T-helper 2 cell (primary cell): ENCODE data around the gene YJU2.
"Not testable (repeated sequence)": the region's sequence is repeated elsewhere in the genome, so short reads cannot be mapped to it uniquely, and the experiment has no call there.

Experiments
- DNase-seq, 5 experiments: peaks; one replicate each; pipeline versions ENCODE4 v3.0.0 to v3.0.0-alpha.2; 2012 to 2022

Gene YJU2

DNA sequence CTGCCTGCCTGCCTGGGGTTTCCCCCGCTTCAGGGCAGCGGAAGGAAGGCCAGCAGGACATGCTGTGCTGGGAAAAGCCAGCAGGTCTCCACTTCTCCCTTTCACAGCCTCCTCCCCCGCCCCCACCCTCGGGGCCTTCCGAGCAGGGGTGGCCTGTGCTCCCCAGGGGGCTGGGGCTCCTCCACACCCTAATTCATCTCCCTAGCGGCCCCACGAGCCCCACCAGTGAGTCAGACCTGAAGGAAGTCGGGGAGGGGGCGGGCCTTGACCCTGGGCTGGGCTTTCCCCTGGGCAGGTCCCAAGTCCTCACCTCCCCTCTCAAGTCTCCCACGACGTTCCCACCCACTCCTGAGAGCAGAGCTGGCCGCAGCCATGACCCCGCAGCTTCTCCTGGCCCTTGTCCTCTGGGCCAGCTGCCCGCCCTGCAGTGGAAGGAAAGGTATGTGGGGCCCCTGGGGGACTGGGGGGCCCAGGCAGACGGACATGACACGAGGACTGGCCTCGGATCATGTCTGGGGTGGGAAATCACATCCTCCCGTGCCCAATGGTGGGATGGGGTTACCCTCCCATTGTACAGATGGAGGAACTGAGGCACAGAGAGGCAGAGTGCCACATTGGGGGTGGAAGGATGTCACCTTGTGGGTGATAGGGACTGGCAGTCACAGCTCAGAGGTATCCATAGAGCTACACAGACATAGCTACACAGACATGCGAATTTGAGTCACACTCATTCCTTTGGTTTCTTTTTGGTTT, 17.5 kb upstream of the YJU2 start, which contains the start of gene EBI3:
TSS of gene EBI3 (plus strand) at position 345 of the 753 bp plus-strand sequence. CDS start at position 373, 28 bp downstream.
- DNase-seq: peak in 2 of 5 experiments; percentile 31 to 55

DNA sequence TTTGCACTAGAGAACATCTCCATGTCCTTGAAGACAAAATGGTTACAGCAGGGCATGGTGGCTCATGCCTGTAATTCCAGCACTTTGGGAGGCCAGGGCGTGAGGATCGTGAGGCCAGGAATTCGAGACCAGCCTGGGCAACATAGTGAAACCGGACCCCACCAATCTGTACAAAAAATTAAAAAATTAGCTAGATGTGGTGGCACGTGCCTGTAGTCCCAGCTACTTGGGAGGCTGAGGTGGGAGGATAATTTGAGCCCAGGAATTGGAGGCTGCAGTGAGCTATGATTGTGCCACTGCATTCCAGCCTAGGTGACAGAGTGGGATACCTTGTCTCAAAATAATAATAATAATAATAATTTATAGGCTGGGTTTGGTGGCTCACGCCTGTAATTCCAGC, 16.6 kb upstream of the YJU2 start:
- not testable (repeated sequence) for DNase-seq

DNA sequence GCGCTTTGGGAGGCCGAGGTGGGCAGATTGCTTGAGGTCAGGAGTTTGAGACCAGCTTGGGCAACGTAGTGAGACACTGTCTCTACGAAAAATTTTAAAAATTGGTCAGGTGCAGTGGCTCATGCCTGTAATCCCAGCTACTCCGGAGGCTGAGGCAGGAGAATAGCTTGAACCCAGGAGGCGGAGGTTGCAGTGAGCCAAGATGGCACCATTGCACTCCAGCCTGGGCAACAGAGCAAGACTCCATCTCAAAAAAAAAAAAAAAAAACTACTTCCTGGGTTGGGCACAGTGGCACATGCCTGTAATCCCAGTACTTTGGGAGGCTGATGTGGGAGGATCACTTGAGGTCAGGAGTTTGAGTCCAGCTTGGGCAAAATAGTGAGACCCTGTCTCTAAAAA, 15.4 kb upstream of the YJU2 start:
- DNase-seq: not testable (repeated sequence)

DNA sequence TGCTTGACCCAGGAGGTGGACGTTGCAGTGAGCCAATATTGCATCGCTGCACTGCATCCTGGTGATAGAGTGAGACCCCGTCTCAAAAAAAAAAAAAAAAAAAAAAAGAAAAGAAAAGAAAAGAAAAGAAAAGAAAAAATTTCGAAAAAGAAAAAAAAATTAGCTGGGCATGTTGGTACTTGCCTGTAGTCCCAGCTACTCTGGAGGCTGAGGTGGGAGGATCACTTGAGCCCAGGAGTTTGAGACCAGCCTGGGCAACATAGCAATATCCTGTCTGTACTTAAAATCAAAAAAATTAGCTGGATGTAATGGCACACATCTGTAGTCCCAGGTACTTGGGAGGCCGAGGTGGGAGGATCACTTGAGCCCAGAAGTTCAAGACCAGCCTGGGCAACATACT, 14.7 kb upstream of the YJU2 start:
- DNase-seq: not testable (repeated sequence)

DNA sequence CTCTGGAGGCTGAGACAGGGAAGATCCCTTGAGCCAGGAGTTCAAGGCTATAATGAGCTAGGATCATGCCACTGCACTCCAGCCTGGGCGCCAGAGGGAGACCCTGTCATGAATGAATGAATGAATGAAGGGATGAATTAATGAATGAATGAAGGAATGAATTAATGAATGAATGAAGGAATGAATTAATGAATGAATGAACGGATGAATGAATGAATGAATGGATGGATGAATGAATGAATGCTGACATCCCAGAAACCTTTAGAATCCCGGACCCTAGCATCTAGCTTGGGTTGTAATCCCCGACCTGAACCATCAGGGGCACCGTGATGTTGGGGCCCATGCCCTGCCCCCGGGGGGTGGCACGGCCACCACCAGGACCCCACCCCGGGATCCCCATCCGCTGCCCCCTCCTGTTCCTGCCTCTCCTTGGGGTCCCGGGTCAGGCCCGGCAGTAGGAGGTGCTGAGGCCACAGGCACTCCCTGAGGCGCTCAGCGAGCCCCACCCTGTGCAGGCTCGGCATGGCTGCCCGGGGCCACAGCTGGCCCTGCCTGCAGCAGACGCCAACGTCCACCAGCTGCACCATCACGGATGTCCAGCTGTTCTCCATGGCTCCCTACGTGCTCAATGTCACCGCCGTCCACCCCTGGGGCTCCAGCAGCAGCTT, 14.1 kb upstream of the YJU2 start:
- DNase-seq: no peak

DNA sequence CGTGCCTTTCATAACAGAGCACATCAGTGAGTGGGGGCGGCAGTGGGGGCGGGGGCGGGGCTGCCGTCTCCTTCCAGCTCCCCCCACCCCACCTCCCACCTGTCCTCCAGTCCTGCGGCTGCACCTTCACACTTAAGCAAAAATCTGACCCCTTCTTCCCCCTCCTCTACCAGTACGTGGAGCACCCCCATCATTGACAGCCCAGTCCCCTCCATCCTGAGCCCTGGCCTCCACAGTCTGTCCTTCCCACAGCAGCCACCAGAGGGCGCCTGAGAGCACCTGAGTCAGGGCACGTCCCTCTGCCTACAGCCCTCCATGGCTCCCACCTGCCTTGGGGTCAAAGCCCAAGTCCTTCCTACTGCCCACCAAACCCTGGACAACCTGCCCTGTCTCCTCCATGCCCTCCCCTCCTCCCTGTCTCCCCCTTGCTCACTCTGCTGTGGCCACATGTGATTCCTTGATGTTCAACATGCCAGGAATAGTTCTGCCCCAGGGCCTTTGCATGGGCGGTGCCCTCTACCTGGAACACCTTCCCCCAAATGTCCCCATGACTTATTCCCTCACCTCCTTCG, 13.5 kb upstream of the YJU2 start:
- DNase-seq: peak in 4 of 5 experiments; percentile 47 to 62 (median 52)

DNA sequence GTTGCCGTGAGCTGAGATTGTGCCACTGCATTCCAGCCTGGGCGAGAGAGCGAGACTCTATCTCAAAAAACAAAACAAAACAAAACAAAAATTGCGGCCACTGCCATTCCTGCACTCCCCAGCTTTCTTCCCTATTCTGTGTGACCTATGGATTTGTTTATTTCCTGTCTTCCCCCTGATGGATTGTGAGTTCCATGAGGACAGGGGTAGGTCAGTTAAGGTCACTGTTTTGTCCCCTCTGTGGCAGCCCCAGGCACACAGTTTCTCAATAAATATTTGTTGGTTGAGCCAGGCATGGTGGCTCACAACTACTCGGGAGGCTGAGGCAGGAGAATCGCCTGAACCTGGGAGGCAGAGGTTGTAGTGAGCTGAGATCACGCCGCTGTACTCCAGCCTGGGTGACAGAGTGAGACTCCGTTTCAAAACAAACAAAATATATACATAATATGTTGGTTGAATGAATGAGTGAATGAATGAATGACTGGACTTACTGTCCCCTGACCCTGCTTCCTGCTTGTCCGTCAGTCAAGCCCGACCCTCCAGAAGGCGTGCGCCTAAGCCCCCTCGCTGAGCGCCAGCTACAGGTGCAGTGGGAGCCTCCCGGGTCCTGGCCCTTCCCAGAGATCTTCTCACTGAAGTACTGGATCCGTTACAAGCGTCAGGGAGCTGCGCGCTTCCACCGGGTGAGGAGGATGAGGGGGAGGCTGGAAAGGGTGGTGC, 12.6 kb upstream of the YJU2 start:
- DNase-seq: no peak

DNA sequence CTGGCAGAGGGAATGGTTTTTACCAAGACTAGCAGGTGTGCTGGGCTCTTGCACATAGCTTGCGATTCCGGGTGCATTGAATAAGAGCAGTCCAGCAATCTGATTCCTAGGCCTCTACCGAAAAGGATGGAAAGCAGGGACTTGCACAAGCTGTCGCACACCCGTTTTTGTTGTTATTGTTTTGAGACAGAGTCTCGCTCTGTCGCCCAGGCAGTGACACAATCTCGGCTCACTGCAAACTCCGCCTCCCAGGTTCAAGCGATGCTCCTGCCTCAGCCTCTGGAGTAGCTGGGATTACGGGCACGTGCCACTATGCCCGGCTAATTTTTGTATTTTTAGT, 12.0 kb upstream of the YJU2 start:
- DNase-seq: no peak

DNA sequence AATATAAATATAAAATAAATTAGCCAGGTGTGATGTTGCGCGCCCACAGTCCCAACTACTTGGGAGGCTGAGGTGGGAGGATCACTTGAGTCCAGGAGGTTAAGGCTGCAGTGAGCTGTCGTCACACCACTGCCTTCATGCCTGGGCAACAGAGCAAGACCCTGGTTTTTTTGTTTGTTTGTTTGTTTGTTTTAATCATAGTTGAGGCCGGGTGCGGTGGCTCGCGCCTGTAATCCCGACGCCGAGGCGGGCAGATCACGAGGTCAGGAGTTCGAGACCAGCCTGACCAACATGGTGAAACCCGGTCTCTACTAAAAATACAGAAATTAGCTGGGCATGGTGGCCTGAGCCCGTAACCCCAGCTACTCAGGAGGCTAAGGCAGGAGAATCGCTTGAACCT, 9.4 kb upstream of the YJU2 start:
- DNase-seq: not testable (repeated sequence)

DNA sequence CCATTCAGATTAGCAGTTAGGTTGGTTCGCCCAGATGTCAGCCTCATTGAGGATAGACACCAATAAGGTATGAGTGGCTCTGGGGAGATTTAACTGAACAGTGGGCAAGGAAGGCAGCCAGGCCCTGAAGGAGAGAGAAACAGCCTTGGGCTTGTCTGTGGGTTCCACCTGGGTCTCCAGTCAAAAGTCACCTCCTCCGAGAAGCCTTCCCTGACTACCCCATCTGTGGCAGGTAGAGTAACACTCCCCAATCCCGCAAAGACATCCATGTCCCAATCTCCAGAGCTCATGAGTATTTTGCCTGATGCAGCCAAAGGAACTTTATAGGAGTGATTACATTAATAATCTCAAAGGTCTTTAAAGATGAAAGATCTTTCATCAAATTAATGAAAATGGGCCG, 8.0 kb upstream of the YJU2 start:
- no peak for DNase-seq

DNA sequence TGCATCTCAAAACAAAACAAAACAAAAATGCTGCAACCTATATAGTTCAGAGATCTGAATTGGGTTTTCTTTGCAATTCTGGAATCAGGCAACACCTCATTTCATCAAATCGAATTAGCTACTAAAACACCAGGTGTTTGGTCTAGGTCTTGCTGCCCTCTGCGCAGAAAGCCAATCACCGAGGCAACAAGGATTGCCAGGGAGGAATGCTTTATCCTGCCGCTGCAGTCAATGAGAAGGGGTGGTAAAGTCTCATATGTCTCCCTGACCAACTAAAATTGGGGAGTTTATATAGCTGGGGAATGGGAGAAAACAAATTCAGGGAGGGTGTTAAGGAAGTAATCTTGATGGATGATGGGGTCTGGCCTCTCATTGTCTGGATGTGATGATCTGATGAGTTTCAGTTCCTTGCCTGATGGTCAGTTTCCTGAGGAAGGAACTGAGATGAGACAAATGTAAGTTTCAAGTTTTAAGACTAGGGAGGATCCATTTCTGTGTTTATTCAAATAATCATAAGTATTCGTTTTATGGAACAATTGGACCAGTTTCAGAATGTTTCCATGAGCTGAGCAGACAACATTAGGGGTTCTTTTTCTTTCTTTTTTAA, 5.0 kb upstream of the YJU2 start:
- no peak for DNase-seq

DNA sequence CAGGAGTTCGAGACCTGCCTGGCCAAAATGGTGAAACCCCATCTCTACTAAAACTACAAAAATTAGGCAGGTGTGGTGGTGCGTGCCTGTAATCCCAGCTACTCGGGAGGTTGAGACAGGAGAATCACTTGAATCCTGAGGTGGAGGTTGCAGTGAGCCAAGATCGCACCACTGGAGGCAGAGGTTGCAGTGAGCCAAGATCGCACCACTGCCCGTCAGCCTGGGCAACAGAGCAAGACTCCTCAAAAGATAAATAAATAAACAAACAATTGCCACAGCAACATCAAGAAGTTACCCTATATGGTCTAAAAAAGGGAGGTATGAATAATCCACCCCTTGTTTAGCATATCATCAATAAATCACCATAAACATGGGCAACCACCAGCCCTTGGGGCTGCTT, 942 bp upstream of the YJU2 start:
- not testable (repeated sequence) for DNase-seq

DNA sequence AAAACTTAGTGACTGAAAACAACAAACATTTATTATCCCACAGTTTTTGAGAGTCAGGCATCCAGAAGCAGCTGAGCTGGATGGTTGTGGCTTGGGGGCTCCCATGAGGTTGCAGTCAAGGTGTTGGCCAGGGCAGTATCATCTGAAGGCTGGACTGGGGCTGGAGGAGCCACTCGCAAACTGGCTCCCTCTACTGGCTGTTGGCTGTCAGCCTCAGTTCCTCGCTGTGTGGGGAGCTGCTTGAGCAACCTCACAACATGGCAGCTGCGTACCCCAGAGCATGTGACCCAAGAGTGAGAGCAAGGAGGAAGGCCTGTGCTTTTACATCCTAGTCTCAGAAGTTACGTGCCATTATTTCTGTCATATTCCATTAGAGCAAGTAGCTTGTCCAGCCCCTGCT, 9.7 kb downstream of the YJU2 start:
- no peak for DNase-seq

DNA sequence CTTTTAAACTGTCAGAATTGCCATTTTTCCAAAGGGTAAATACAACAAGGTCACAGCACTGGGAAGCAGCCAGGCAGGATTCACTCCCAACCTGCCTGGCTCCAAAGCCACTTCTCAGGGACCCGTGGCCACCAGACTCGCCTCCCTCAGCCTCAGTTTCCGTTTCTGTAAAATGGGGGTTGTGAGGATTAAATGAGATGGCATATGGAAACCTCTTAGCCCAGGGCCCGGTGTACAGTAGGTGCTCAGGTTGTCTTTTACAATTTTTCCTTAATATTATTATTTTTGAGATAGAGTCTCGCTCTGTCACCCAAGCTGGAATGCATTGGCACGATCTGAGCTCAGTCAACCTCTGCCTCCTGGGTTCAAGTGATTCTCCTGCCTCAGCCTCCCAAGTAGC, 10.1 kb downstream of the YJU2 start:
- DNase-seq: no peak

DNA sequence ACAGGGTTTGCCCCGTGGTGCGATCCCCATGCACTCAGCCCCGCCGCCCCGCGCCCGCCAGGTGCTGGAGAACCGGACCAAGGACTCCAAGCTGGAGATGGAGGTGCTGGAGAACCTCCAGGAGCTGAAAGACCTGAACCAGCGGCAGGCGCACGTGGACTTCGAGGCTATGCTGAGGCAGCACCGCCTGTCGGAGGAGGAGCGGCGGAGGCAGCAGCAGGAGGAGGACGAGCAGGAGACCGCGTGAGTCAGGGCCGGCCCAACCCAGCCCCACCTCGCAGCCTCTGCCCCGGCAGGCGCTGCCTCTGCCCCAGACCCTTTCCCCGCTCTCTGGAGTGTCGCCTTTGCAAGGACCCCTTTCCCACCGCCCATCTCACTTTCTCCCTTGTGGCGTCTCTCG, 11.3 kb downstream of the YJU2 start:
- DNase-seq: no peak

DNA sequence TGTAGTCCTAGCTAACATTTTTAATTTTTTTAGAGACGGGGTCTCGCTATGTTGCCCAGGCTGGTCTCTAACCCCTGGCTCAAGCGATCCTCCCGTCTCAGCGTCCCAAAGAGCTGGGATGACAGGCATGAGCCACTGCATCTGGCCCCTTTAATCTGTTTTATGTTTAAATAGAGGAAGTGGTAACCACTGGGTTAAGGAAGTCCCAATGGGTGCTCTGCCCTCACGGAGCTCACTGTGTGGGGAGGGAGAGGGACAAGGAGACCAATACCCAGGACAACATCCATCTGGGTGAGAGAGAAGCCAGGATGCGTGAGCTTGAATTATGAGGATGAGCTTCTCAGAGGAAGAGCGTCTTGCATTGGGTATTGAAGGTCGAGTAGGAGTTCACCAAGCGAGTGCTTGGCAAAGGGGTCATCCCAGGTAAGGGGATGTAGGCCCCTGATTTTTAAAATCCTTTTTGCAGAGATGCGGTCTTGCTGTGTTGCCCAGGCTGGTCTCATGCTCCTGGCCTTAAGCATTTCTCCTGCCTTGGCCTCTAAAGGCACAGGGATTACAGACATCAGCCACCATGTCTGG, 13.8 kb downstream of the YJU2 start:
- no peak for DNase-seq

DNA sequence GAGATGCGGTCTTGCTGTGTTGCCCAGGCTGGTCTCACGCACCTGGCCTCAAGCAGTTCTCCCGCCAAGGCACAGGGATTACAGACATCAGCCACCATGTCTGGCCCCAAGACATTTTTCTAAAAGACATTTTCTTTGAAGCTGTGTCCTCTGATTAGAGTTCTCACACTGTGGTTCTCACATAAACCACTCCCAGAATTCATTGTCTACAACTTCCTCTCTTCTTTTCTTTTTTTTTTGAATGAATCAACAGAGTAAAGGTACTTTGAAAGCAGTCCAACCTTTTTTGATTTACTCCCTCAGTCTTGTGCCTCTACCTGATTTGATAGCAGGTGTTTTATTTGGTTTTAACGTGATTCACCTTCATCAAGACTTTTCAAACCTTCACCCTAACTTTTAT, 17.9 kb downstream of the YJU2 start:
- peak in 1 of 5 experiments; percentile 55 for DNase-seq

DNA sequence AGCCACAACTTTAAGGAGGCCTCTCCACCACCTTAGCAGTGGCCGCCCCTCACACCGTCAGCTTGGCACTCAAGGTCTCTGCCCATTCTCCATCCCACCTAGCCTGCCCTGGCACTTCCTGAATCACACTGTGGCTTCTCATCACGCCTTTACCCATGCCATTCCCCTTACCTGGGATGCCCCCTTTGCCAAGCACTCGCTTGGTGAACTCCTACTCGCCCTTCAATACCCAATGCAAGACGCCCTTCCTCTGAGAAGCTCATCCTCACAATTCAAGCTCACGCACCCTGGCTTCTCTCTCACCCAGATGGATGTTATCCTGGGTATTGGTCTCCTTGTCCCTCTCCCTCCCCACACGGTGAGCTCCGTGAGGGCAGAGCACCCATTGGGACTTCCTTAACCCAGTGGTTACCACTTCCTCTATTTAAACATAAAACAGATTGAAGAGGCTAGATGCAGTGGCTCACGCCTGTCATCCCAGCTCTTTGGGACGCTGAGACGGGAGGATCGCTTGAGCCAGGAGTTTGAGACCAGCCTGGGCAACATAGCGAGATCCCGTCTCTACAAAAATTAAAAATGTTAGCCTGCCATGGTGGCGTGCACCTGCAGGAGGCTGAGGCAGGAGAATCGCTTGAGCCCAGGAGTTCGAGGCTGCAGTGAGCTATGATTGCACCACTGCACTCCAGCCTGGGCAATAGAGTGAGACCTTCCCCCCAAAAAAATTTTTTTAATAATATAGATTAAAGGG, 19.5 kb downstream of the YJU2 start:
- DNase-seq: no peak

DNA sequence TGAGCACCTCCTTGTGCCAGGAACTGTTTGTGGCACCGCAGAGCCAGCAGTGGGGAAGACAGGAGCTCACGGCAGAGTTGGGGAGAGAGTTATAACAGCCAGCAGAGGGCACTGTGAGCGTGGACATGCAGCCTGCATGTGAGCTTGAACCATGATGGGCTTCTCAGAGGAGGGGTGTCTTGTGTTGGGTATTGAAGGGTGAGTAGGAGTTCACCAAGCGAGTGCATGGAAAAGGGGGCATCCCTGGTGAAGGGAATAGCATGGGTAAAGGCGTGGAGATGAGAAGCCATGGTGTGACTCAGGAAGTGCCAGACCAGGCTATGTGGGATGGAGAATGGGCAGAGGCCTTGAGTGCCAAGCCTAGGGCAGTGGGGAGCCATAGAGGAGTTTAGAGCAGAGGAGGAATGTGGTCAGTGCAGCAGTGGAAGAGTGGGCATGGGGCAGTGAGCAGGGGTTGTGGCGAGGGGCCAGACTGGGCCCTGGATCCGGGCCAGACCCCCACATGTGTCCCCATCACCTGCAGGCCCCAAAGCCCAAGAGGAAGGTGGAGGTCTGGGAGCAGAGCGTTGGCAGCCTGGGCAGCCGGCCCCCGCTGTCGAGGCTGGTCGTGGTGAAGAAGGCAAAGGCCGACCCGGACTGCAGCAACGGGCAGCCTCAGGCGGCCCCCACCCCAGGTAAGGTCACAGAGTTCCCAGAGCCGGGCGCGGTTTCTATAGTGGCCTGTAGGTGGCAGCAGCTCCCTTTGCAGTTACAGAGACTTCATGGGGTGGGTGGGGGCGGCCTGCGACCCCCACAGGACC, 20.4 kb downstream of the YJU2 start:
- DNase-seq: peak in 4 of 5 experiments; percentile 38 to 73 (median 50)

DNA sequence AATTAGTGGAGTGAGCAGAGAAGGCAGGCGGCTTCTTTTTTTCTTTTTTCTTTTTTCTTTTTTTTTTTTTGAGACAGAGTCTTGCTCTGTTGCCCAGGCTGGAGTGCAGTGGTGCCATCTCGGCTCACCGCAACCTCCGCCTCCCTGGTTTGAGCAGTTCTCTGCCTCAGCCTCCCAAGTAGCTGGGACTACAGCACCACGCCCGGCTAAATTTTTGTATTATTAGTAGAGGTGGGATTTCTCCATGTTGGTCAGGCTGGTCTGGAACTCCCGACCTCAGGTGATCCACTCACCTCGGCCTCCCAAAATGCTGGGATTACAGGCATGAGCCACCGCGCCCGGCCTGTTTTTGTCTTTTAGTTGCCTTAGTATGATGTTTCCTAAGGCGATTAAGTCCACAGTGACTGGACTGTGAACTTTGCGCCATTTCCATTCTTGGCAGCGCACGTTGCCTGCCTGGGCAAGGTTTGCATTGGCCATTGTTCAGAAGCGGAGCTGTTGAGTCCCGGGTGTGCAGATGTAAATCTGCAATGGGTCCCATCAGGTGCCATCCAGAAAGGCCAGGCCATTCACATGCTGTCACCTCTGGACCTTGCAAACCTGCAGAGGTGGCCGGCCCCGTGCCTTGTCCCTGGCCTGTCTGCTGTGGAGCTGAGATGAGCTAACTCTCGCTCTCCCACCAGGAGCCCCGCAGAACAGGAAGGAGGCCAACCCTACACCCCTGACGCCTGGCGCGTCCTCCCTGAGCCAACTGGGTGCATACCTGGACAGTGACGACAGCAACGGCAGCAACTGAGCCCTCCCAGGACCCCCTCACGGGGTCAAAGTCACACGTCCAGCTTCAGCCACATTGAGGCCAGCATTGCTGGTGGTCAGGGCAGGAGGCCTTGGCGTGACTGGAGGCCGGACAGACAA, 21.3 kb downstream of the YJU2 start:
- DNase-seq: no peak
